ENCODE data around the gene GTF2A2. TPM values are rescaled to one million over a fixed set of nuclear protein-coding genes. Genes with fewer than 3 reads are reported as not detected.

GTF2A2 gene
- total RNA-seq, 1 experiment from 2014 or later, result 230 TPM

GRCh38 chr15:59618406-59618805 lies 38.9 kb downstream of the GTF2A2 start:
- TF ChIP-seq EZH2 (IDR thresholded peaks at IDR 0.05; ENCODE audit: borderline replicate concordance, low read depth, low read length, poor library complexity, severe bottlenecking) (no peak), CTCF (conservative IDR thresholded peaks at IDR 0.05; ENCODE audit: low read depth, low read length) (no peak)
- ChIA-PET CTCF (no interaction called here), POLR2A (ENCODE audit: low non-redundant PET) (no interaction called here)
- no peaks in the 10 kb centered on the region for H3K4me1 ChIP-seq (ENCODE audit: insufficient read depth, low read length, poor library complexity, severe bottlenecking)
- H3K9me3 ChIP-seq (ENCODE audit: low read depth, low read length, poor library complexity, severe bottlenecking), result no peaks in the 10 kb centered on the region
- intact Hi-C loops (cut with micrococcal nuclease; ENCODE audit: unreplicated experiment), result no loop called here
- H3K27ac ChIP-seq (ENCODE audit: low read depth, low read length, poor library complexity, severe bottlenecking), result no peak overlapping the region
- no peak for DNase-seq (ENCODE audit: low spot score)
- no TSS peak for BruUV-seq (replicated peaks)
- H3K4me3 ChIP-seq (ENCODE audit: low read depth, low read length, poor library complexity, severe bottlenecking), result no peak overlapping the region
- peaks cover 34% of the 10 kb centered on the region for H3K27me3 ChIP-seq (replicated peaks; ENCODE audit: insufficient read depth, low read depth, low read length, poor library complexity)
- no peaks in the 10 kb centered on the region for H3K36me3 ChIP-seq (ENCODE audit: insufficient read depth, low read length, poor library complexity, severe bottlenecking)

- no peak overlapping the region for H3K27ac ChIP-seq (ENCODE audit: low read depth, low read length, poor library complexity, severe bottlenecking)
- H3K9me3 ChIP-seq (ENCODE audit: low read depth, low read length, poor library complexity, severe bottlenecking), result no peaks in the 10 kb centered on the region
- no TSS peak for BruUV-seq (replicated peaks)
- no peaks in the 10 kb centered on the region for H3K36me3 ChIP-seq (ENCODE audit: insufficient read depth, low read length, poor library complexity, severe bottlenecking)
- no peaks in the 10 kb centered on the region for H3K4me1 ChIP-seq (ENCODE audit: insufficient read depth, low read length, poor library complexity, severe bottlenecking)
- H3K4me3 ChIP-seq (ENCODE audit: low read depth, low read length, poor library complexity, severe bottlenecking), result no peak overlapping the region
- no peak for DNase-seq (ENCODE audit: low spot score)
- intact Hi-C loops (cut with micrococcal nuclease; ENCODE audit: unreplicated experiment), result no loop called here
- peaks cover 34% of the 10 kb centered on the region for H3K27me3 ChIP-seq (replicated peaks; ENCODE audit: insufficient read depth, low read depth, low read length, poor library complexity)
- POLR2A ChIA-PET (ENCODE audit: low non-redundant PET), result no interaction called here
- TF ChIP-seq CTCF (conservative IDR thresholded peaks at IDR 0.05; ENCODE audit: low read depth, low read length) (no peak), EZH2 (IDR thresholded peaks at IDR 0.05; ENCODE audit: borderline replicate concordance, low read depth, low read length, poor library complexity, severe bottlenecking) (no peak)
- CTCF ChIA-PET, result interaction anchor here (1.0 kb wide), 1 partner anchor 84 kb away, joined by 12 read pairs; no protein-coding TSS in a partner anchor
Measured at GRCh38 chr15:59616379-59616778, 40.9 kb downstream of the GTF2A2 start.

- no peak for TF ChIP-seq CTCF (conservative IDR thresholded peaks at IDR 0.05; ENCODE audit: low read depth, low read length)
- no peak for TF ChIP-seq EZH2 (IDR thresholded peaks at IDR 0.05; ENCODE audit: borderline replicate concordance, low read depth, low read length, poor library complexity, severe bottlenecking)
- no peak for DNase-seq (ENCODE audit: low spot score)
- no peak overlapping the region for H3K4me3 ChIP-seq (ENCODE audit: low read depth, low read length, poor library complexity, severe bottlenecking)
- H3K4me1 ChIP-seq (ENCODE audit: insufficient read depth, low read length, poor library complexity, severe bottlenecking), result no peaks in the 10 kb centered on the region
- peaks cover 34% of the 10 kb centered on the region for H3K27me3 ChIP-seq (replicated peaks; ENCODE audit: insufficient read depth, low read depth, low read length, poor library complexity)
- BruUV-seq (replicated peaks), result no TSS peak
- H3K36me3 ChIP-seq (ENCODE audit: insufficient read depth, low read length, poor library complexity, severe bottlenecking), result no peaks in the 10 kb centered on the region
- CTCF ChIA-PET, result no interaction called here
- POLR2A ChIA-PET (ENCODE audit: low non-redundant PET), result no interaction called here
- intact Hi-C loops (cut with micrococcal nuclease; ENCODE audit: unreplicated experiment), result no loop called here
- H3K27ac ChIP-seq (ENCODE audit: low read depth, low read length, poor library complexity, severe bottlenecking), result no peak overlapping the region
- H3K9me3 ChIP-seq (ENCODE audit: low read depth, low read length, poor library complexity, severe bottlenecking), result no peaks in the 10 kb centered on the region
Measured at GRCh38 chr15:59615661-59616060, 41.7 kb downstream of the GTF2A2 start.
